Measurements from ENCODE around the gene RPL37A. TPM values are rescaled to one million over a fixed set of nuclear protein-coding genes. Genes with fewer than 3 reads are reported as not detected.

Gene RPL37A
- total and polyA plus RNA-seq, 4 donors, result 1,589 to 4,925 (median 1,954) TPM

GRCh38 chr2:216469661-216470060 is 29.0 kb upstream of the RPL37A start:
- no peaks in the 10 kb centered on the region for H3K4me1 ChIP-seq (ENCODE audit: control insufficient read depth, insufficient read depth, low read length)
- H3K9me3 ChIP-seq (ENCODE audit: control insufficient read depth, insufficient read depth, low read length), result no peaks in the 10 kb centered on the region
- no peaks in the 10 kb centered on the region for H3K27me3 ChIP-seq (ENCODE audit: control insufficient read depth, insufficient read depth, low read length)
- H3K4me3 ChIP-seq (ENCODE audit: low read depth, low read length), result no peak overlapping the region
- peak in 1 of 6 donors; percentile 95 for DNase-seq (ENCODE audit: low read depth in 4 of 6, low spot score in 6 of 6)
- peaks cover 17% of the 10 kb centered on the region for H3K36me3 ChIP-seq (ENCODE audit: control insufficient read depth, insufficient read depth, low read length)
- no peak overlapping the region for H3K27ac ChIP-seq (ENCODE audit: low read depth, low read length)

GRCh38 chr2:216473187-216473586 is 25.5 kb upstream of the RPL37A start:
- WGBS (ENCODE audit: insufficient coverage), result no CpG with 5 or more reads among the region's 3 CpGs
- Histone ChIP-seq H3K4me1 (ENCODE audit: control insufficient read depth, insufficient read depth, low read length) (no peaks in the 10 kb centered on the region), H3K27ac (ENCODE audit: low read depth, low read length) (no peak overlapping the region), H3K4me3 (ENCODE audit: low read depth, low read length) (no peak overlapping the region), H3K9me3 (ENCODE audit: control insufficient read depth, insufficient read depth, low read length) (no peaks in the 10 kb centered on the region), H3K36me3 (ENCODE audit: control insufficient read depth, insufficient read depth, low read length) (peaks cover 29% of the 10 kb centered on the region), H3K27me3 (ENCODE audit: control insufficient read depth, insufficient read depth, low read length) (no peaks in the 10 kb centered on the region)
- DNase-seq (ENCODE audit: low read depth in 4 of 6, low spot score in 6 of 6), result no peak

- Histone ChIP-seq H3K36me3 (ENCODE audit: control insufficient read depth, insufficient read depth, low read length) (peaks cover 33% of the 10 kb centered on the region), H3K27ac (ENCODE audit: low read depth, low read length) (no peak overlapping the region), H3K9me3 (ENCODE audit: control insufficient read depth, insufficient read depth, low read length) (no peaks in the 10 kb centered on the region), H3K4me3 (ENCODE audit: low read depth, low read length) (no peak overlapping the region), H3K27me3 (ENCODE audit: control insufficient read depth, insufficient read depth, low read length) (no peaks in the 10 kb centered on the region), H3K4me1 (ENCODE audit: control insufficient read depth, insufficient read depth, low read length) (peaks cover 7% of the 10 kb centered on the region)
- no peak for DNase-seq (ENCODE audit: low read depth in 4 of 6, low spot score in 6 of 6)
- 95% methylated on average over 9 of the region's 12 CpGs for WGBS (ENCODE audit: insufficient coverage)
Observed at GRCh38 chr2:216474925-216475670, 23.5 kb upstream of the RPL37A start.

- no peak for DNase-seq (ENCODE audit: low read depth in 4 of 6, low spot score in 6 of 6)
- Histone ChIP-seq H3K27me3 (ENCODE audit: control insufficient read depth, insufficient read depth, low read length) (no peaks in the 10 kb centered on the region), H3K27ac (ENCODE audit: low read depth, low read length) (no peak overlapping the region), H3K4me3 (ENCODE audit: low read depth, low read length) (no peak overlapping the region), H3K36me3 (ENCODE audit: control insufficient read depth, insufficient read depth, low read length) (peaks cover 34% of the 10 kb centered on the region), H3K9me3 (ENCODE audit: control insufficient read depth, insufficient read depth, low read length) (no peaks in the 10 kb centered on the region), H3K4me1 (ENCODE audit: control insufficient read depth, insufficient read depth, low read length) (peaks cover 7% of the 10 kb centered on the region)
- 83% methylated on average over 4 of the region's 6 CpGs for WGBS (ENCODE audit: insufficient coverage)
Observed at GRCh38 chr2:216475767-216476166, 22.9 kb upstream of the RPL37A start.

- H3K4me3 ChIP-seq (ENCODE audit: low read depth, low read length), result no peak overlapping the region
- no peaks in the 10 kb centered on the region for H3K27me3 ChIP-seq (ENCODE audit: control insufficient read depth, insufficient read depth, low read length)
- DNase-seq (ENCODE audit: low read depth in 4 of 6, low spot score in 6 of 6), result no peak
- H3K27ac ChIP-seq (ENCODE audit: low read depth, low read length), result peak overlapping the region; percentile 40
- H3K9me3 ChIP-seq (ENCODE audit: control insufficient read depth, insufficient read depth, low read length), result no peaks in the 10 kb centered on the region
- H3K4me1 ChIP-seq (ENCODE audit: control insufficient read depth, insufficient read depth, low read length), result peaks cover 7% of the 10 kb centered on the region
- WGBS (ENCODE audit: insufficient coverage), result no CpG with 5 or more reads among the region's 2 CpGs
- peaks cover 38% of the 10 kb centered on the region for H3K36me3 ChIP-seq (ENCODE audit: control insufficient read depth, insufficient read depth, low read length)
Observed at GRCh38 chr2:216477283-216478035, 21.2 kb upstream of the RPL37A start.

- Histone ChIP-seq H3K4me3 (ENCODE audit: low read depth, low read length) (no peak overlapping the region), H3K9me3 (ENCODE audit: control insufficient read depth, insufficient read depth, low read length) (no peaks in the 10 kb centered on the region), H3K27me3 (ENCODE audit: control insufficient read depth, insufficient read depth, low read length) (no peaks in the 10 kb centered on the region), H3K27ac (ENCODE audit: low read depth, low read length) (peak overlapping the region; percentile 40), H3K4me1 (ENCODE audit: control insufficient read depth, insufficient read depth, low read length) (peaks cover 7% of the 10 kb centered on the region), H3K36me3 (ENCODE audit: control insufficient read depth, insufficient read depth, low read length) (peaks cover 41% of the 10 kb centered on the region)
- WGBS (ENCODE audit: insufficient coverage), result 29% methylated on average over 1 of the region's 3 CpGs
- DNase-seq (ENCODE audit: low read depth in 4 of 6, low spot score in 6 of 6), result peak in 2 of 6 donors; percentile 57 to 77
Observed at GRCh38 chr2:216478151-216478550, 20.5 kb upstream of the RPL37A start.

- Histone ChIP-seq H3K27ac (ENCODE audit: low read depth, low read length) (no peak overlapping the region), H3K4me3 (ENCODE audit: low read depth, low read length) (no peak overlapping the region), H3K36me3 (ENCODE audit: control insufficient read depth, insufficient read depth, low read length) (peaks cover 45% of the 10 kb centered on the region), H3K27me3 (ENCODE audit: control insufficient read depth, insufficient read depth, low read length) (no peaks in the 10 kb centered on the region), H3K9me3 (ENCODE audit: control insufficient read depth, insufficient read depth, low read length) (no peaks in the 10 kb centered on the region), H3K4me1 (ENCODE audit: control insufficient read depth, insufficient read depth, low read length) (peaks cover 7% of the 10 kb centered on the region)
- DNase-seq (ENCODE audit: low read depth in 4 of 6, low spot score in 6 of 6), result no peak
- 88% methylated on average over 1 of the region's 1 CpG for WGBS (ENCODE audit: insufficient coverage)
Observed at GRCh38 chr2:216478791-216479190, 19.9 kb upstream of the RPL37A start.

- peaks cover 7% of the 10 kb centered on the region for H3K4me1 ChIP-seq (ENCODE audit: control insufficient read depth, insufficient read depth, low read length)
- no peaks in the 10 kb centered on the region for H3K27me3 ChIP-seq (ENCODE audit: control insufficient read depth, insufficient read depth, low read length)
- H3K4me3 ChIP-seq (ENCODE audit: low read depth, low read length), result no peak overlapping the region
- no peaks in the 10 kb centered on the region for H3K9me3 ChIP-seq (ENCODE audit: control insufficient read depth, insufficient read depth, low read length)
- 75% methylated on average over 1 of the region's 3 CpGs for WGBS (ENCODE audit: insufficient coverage)
- H3K36me3 ChIP-seq (ENCODE audit: control insufficient read depth, insufficient read depth, low read length), result peaks cover 41% of the 10 kb centered on the region
- DNase-seq (ENCODE audit: low read depth in 4 of 6, low spot score in 6 of 6), result peak in 1 of 6 donors; percentile 68
- H3K27ac ChIP-seq (ENCODE audit: low read depth, low read length), result no peak overlapping the region
Observed at GRCh38 chr2:216480221-216480620, 18.4 kb upstream of the RPL37A start.

GRCh38 chr2:216482640-216483039 is 16.0 kb upstream of the RPL37A start:
- peaks cover 7% of the 10 kb centered on the region for H3K4me1 ChIP-seq (ENCODE audit: control insufficient read depth, insufficient read depth, low read length)
- H3K36me3 ChIP-seq (ENCODE audit: control insufficient read depth, insufficient read depth, low read length), result peaks cover 21% of the 10 kb centered on the region
- H3K4me3 ChIP-seq (ENCODE audit: low read depth, low read length), result no peak overlapping the region
- no peaks in the 10 kb centered on the region for H3K27me3 ChIP-seq (ENCODE audit: control insufficient read depth, insufficient read depth, low read length)
- H3K9me3 ChIP-seq (ENCODE audit: control insufficient read depth, insufficient read depth, low read length), result no peaks in the 10 kb centered on the region
- WGBS (ENCODE audit: insufficient coverage), result 80% methylated on average over 1 of the region's 2 CpGs
- no peak for DNase-seq (ENCODE audit: low read depth in 4 of 6, low spot score in 6 of 6)
- H3K27ac ChIP-seq (ENCODE audit: low read depth, low read length), result no peak overlapping the region

- WGBS (ENCODE audit: insufficient coverage), result 100% methylated on average over 1 of the region's 3 CpGs
- Histone ChIP-seq H3K4me1 (ENCODE audit: control insufficient read depth, insufficient read depth, low read length) (no peaks in the 10 kb centered on the region), H3K36me3 (ENCODE audit: control insufficient read depth, insufficient read depth, low read length) (peaks cover 17% of the 10 kb centered on the region), H3K27ac (ENCODE audit: low read depth, low read length) (no peak overlapping the region), H3K27me3 (ENCODE audit: control insufficient read depth, insufficient read depth, low read length) (no peaks in the 10 kb centered on the region), H3K9me3 (ENCODE audit: control insufficient read depth, insufficient read depth, low read length) (no peaks in the 10 kb centered on the region), H3K4me3 (ENCODE audit: low read depth, low read length) (no peak overlapping the region)
- DNase-seq (ENCODE audit: low read depth in 4 of 6, low spot score in 6 of 6), result no peak
Observed at GRCh38 chr2:216485237-216485636, 13.4 kb upstream of the RPL37A start.
